ENCODE measurements around the gene SMYD2. TPM values are rescaled to one million over a fixed set of nuclear protein-coding genes. Genes with fewer than 3 reads are reported as not detected.

Gene SMYD2
- total RNA-seq, 1 donor from 2014 or later, result 34.8 TPM

GRCh38 chr1:214384373-214385079 lies 103.6 kb downstream of the SMYD2 start:
- TF ChIP-seq CTCF (IDR thresholded peaks at IDR 0.05; ENCODE audit: unreplicated experiment), result no peak
- peak overlapping the region; percentile 39 for H3K27ac Mint-ChIP-seq
- H3K36me3 Mint-ChIP-seq, result peaks cover 43% of the 10 kb centered on the region

GRCh38 chr1:214385428-214385827 lies 104.5 kb downstream of the SMYD2 start:
- Mint-ChIP-seq H3K9me3 (peaks cover 3% of the 10 kb centered on the region), H3K27me3 (ENCODE audit: low read depth) (no peaks in the 10 kb centered on the region), H3K36me3 (peaks cover 43% of the 10 kb centered on the region), H3K4me1 (peaks cover 32% of the 10 kb centered on the region), H3K4me3 (no peak overlapping the region), H3K27ac (peak overlapping the region; percentile 3)
- no peak for TF ChIP-seq CTCF (IDR thresholded peaks at IDR 0.05; ENCODE audit: unreplicated experiment)
- no peak for DNase-seq (ENCODE audit: low spot score in 2 of 2, unreplicated experiment in 2 of 2)

More at GRCh38 chr1:214384373-214385079, 103.6 kb downstream of the SMYD2 start:
- Mint-ChIP-seq H3K27me3 (ENCODE audit: low read depth) (no peaks in the 10 kb centered on the region), H3K4me3 (no peak overlapping the region), H3K4me1 (peaks cover 34% of the 10 kb centered on the region), H3K9me3 (peaks cover 3% of the 10 kb centered on the region)
- DNase-seq (ENCODE audit: low spot score in 2 of 2, unreplicated experiment in 2 of 2), result no peak

GRCh38 chr1:214386333-214386732 lies 105.4 kb downstream of the SMYD2 start:
- no peak for TF ChIP-seq CTCF (IDR thresholded peaks at IDR 0.05; ENCODE audit: unreplicated experiment)
- no peaks in the 10 kb centered on the region for H3K27me3 Mint-ChIP-seq (ENCODE audit: low read depth)
- H3K4me1 Mint-ChIP-seq, result peaks cover 31% of the 10 kb centered on the region
- H3K36me3 Mint-ChIP-seq, result peaks cover 36% of the 10 kb centered on the region
- no peak overlapping the region for H3K27ac Mint-ChIP-seq
- H3K9me3 Mint-ChIP-seq, result no peaks in the 10 kb centered on the region
- DNase-seq (ENCODE audit: low spot score in 2 of 2, unreplicated experiment in 2 of 2), result no peak
- H3K4me3 Mint-ChIP-seq, result no peak overlapping the region

Data from mesothelial cell of epicardium (in vitro differentiated cells).